GM12878 (cell line): ENCODE data around the gene YKT6.

Experiments used
- BCL3 ChIP-seq: IDR thresholded peaks from 2 replicates; pipeline ENCODE4 v1.6.1; 2011; ENCODE audit warnings: borderline replicate concordance, low read depth, mild to moderate bottlenecking, moderate library complexity, low read length; ENCODE audit not compliant: insufficient read depth, poor library complexity, severe bottlenecking
- CTCF ChIP-seq, 3 experiments: IDR thresholded peaks in 2 of 3; conservative IDR thresholded peaks in 1 of 3; 2 replicates each; pipeline ENCODE4 v1.5.1; 2011; ENCODE audit warnings: low read depth in 3 of 3, low read length in 3 of 3, mild to moderate bottlenecking in 3 of 3, control low read depth in 2 of 3, moderate library complexity in 2 of 3, inconsistent platforms in 1 of 3, mixed read lengths in 1 of 3; ENCODE audit not compliant: control insufficient read depth in 2 of 3, insufficient read depth in 1 of 3; ENCODE audit errors: extremely low read depth in 1 of 3
- EP300 ChIP-seq, 2 experiments: fragments of 150-350 bp in 1 of 2; IDR thresholded peaks; 2 replicates each; pipeline ENCODE4 v1.6.1; 2011 to 2012; ENCODE audit warnings: low read depth in 2 of 2, low read length in 2 of 2, borderline replicate concordance in 1 of 2, improper control_type of control experiment in 1 of 2, inconsistent platforms in 1 of 2; ENCODE audit not compliant: control insufficient read depth in 1 of 2
- ESRRA ChIP-seq: IDR thresholded peaks from 2 replicates; pipeline ENCODE4 v1.6.1; 2012; ENCODE audit warnings: mild to moderate bottlenecking, low read length, improper control_type of control experiment
- MEF2B ChIP-seq: fragments of 450-650 bp; IDR thresholded peaks from 2 replicates; pipeline ENCODE4 v1.6.1; 2018; ENCODE audit warnings: mild to moderate bottlenecking, moderate library complexity; ENCODE audit not compliant: partially characterized antibody, poor library complexity, severe bottlenecking
- NFYB ChIP-seq: IDR thresholded peaks from 2 replicates; pipeline ENCODE4 v1.6.1; 2011; ENCODE audit warnings: low read depth, mild to moderate bottlenecking, low read length, improper control_type of control experiment, moderate library complexity; ENCODE audit not compliant: insufficient read depth
- PKNOX1 ChIP-seq: fragments of 450-650 bp; IDR thresholded peaks from 2 replicates; pipeline ENCODE4 v1.6.1; 2016; ENCODE audit warnings: mild to moderate bottlenecking

- TF ChIP-seq PKNOX1, result no peak
- TF ChIP-seq CTCF (IDR thresholded peaks at IDR 0.05 in 2 of 3, conservative IDR thresholded peaks at IDR 0.05 in 1 of 3; ENCODE audit: control insufficient read depth in 2 of 3, extremely low read depth in 1 of 3, insufficient read depth in 1 of 3, low read depth in 3 of 3, low read length in 3 of 3), result no peak
- no peak for TF ChIP-seq BCL3
- TF ChIP-seq EP300 (IDR thresholded peaks at IDR 0.05; ENCODE audit: borderline replicate concordance in 1 of 2, control insufficient read depth in 1 of 2, low read depth in 2 of 2, low read length in 2 of 2), result no peak
- no peak for TF ChIP-seq MEF2B
- no peak for TF ChIP-seq NFYB
- no peak for TF ChIP-seq ESRRA
These were observed 11.3 kb upstream of the YKT6 start, which contains the start of gene GCK for GRCh38 chr7:44189286-44189992.
